Right atrium auricular region (tissue), 2 donors: Measurements from ENCODE around the gene DCAF8L1. TPM values are rescaled to one million over a fixed set of nuclear protein-coding genes. Genes with fewer than 3 reads are reported as not detected.

ENCODE experiments used
- DNase-seq: peaks from one replicate; pipeline ENCODE4 v3.0.0-alpha.2; 2019; ENCODE audit warnings: low spot score
- H3K27ac ChIP-seq, 2 donors: fragments of 200-600 bp; sonication (generic); 1 replicate in 1 of 2; 2 replicates in 1 of 2; pipeline ENCODE4 v1.5.1; 2016 to 2019
- H3K27me3 ChIP-seq, 2 donors: fragments of 200-600 bp; sonication (generic); one replicate each; pipeline versions ENCODE4 v1.5.1 to v1.6.0; 2017 to 2019
- H3K36me3 ChIP-seq: fragments of 200-600 bp; sonication (generic); one replicate; pipeline ENCODE4 v1.5.1; 2016
- H3K4me1 ChIP-seq, 2 donors: fragments of 200-600 bp; sonication (generic); one replicate each; pipeline versions ENCODE4 v1.5.1 to v1.6.0; 2017 to 2019
- H3K4me3 ChIP-seq, 2 donors: fragments of 200-600 bp; sonication (generic); 1 replicate in 1 of 2; 2 replicates in 1 of 2; pipeline ENCODE4 v1.5.1; 2017 to 2019; ENCODE audit warnings: mild to moderate bottlenecking in 1 of 2, moderate library complexity in 1 of 2
- H3K9me3 ChIP-seq, 2 donors: fragments of 200-600 bp; sonication (generic); one replicate each; pipeline ENCODE4 v1.5.1; 2019
- total RNA-seq, 2 donors: library from RNA; depleted of rRNA; stranded (reverse); fragments of >200 nt; gene quantifications; one replicate each; pipeline ENCODE4 v1.1.0, GENCODE V29; 2016
- TF ChIP-seq, protein P1 (sequence below), 2 donors: fragments of 200-600 bp; sonication (generic); IDR thresholded peaks; one replicate each; pipeline ENCODE4 v1.5.1; 2019; ENCODE audit warnings: antibody characterized with exemption in 2 of 2

The DCAF8L1 gene
- total RNA-seq, 2 donors from 2014 or later = not detected

DNA sequence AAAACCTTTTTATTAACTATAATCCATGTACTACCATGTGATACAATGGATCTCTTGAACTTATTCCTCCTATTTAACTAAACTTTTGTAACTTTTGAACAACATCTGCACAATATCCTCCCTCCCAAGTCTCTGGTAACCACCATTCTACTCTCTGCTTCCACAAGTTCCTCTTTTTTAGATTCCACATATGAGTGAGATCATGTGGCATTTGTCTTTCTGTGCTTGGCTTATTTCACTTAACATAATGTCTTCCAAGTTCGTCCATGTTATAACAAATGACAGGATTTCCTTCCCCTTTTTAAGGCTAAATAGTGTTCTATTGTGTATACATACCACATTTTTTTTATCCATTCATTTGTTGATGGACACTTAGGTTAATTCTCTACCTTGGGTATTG is 28.1 kb downstream of the DCAF8L1 start:
- Histone ChIP-seq H3K9me3 (no peaks in the 10 kb centered on the region), H3K27ac (no peak overlapping the region), H3K4me1 (no peaks in the 10 kb centered on the region), H3K4me3 (no peak overlapping the region), H3K27me3 (no peaks in the 10 kb centered on the region), H3K36me3 (no peaks in the 10 kb centered on the region)
- TF ChIP-seq, protein P1, sequence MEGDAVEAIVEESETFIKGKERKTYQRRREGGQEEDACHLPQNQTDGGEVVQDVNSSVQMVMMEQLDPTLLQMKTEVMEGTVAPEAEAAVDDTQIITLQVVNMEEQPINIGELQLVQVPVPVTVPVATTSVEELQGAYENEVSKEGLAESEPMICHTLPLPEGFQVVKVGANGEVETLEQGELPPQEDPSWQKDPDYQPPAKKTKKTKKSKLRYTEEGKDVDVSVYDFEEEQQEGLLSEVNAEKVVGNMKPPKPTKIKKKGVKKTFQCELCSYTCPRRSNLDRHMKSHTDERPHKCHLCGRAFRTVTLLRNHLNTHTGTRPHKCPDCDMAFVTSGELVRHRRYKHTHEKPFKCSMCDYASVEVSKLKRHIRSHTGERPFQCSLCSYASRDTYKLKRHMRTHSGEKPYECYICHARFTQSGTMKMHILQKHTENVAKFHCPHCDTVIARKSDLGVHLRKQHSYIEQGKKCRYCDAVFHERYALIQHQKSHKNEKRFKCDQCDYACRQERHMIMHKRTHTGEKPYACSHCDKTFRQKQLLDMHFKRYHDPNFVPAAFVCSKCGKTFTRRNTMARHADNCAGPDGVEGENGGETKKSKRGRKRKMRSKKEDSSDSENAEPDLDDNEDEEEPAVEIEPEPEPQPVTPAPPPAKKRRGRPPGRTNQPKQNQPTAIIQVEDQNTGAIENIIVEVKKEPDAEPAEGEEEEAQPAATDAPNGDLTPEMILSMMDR (IDR thresholded peaks at IDR 0.05) = no peak
- no peak for DNase-seq

DNA sequence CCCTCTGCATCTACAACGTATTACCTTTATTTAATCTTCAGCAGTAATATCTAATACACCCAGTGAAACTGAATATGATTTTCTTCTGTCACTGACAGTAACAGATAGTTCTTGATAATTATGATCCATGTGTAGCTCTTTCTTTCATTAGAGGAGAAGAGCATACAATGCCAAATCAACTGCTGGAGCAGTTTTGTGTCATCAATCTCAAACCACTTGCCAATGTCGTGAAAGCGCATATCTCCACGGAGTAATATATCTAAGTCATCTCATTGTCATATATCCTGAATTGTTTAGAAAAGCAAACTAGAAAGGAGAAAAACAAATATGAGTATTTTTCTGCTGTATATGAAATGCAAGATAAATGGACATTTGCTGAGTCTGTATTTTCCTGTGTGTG is 47.9 kb downstream of the DCAF8L1 start:
- DNase-seq = no peak
- Histone ChIP-seq H3K36me3 (no peaks in the 10 kb centered on the region), H3K4me3 (no peak overlapping the region), H3K27me3 (peaks cover 0 to 8% of the 10 kb centered on the region in 2 donors), H3K9me3 (no peaks in the 10 kb centered on the region), H3K4me1 (no peaks in the 10 kb centered on the region), H3K27ac (no peak overlapping the region)
- TF ChIP-seq, protein P1 (IDR thresholded peaks at IDR 0.05) = no peak

Other genes with a start within 250 kb of the DCAF8L1 start
- gene MAGEB10, start 173.5 kb downstream of the DCAF8L1 start, total RNA-seq = not detected